Fibroblast of skin of back (primary cell): ENCODE measurements around the gene FOXD4L4. TPM values are rescaled to one million over a fixed set of nuclear protein-coding genes. Genes with fewer than 3 reads are reported as not detected.
"Not testable (repeated sequence)": the region's sequence is repeated elsewhere in the genome, so short reads cannot be mapped to it uniquely, and the experiment has no call there.

Experiments used
- DNase-seq: peaks from one replicate; pipeline ENCODE4 v3.0.0-alpha.2; 2013
- polyA plus RNA-seq, 2 experiments: library from polyadenylated mRNA; unstranded; fragments of 120-200 nt; gene quantifications; one replicate each; pipeline ENCODE4 v1.2.1, GENCODE V29; 2013; ENCODE audit not compliant: insufficient read length in 2 of 2

The FOXD4L4 gene
- not detected for polyA plus RNA-seq (2013, experiment 1 of 2; ENCODE audit: insufficient read length)
- not detected for polyA plus RNA-seq (2013, experiment 2 of 2; ENCODE audit: insufficient read length)

GRCh38 chr9:65737096-65737564 is at the start of gene FOXD4L4:
TSS of gene FOXD4L4 (plus strand) at chr9:65737146. CDS start at chr9:65737146, 0 bp downstream.
- not testable (repeated sequence) for DNase-seq

- not testable (repeated sequence) for DNase-seq
These were observed 33.4 kb upstream of the FOXD4L4 start for GRCh38 chr9:65703550-65703949.

DNA sequence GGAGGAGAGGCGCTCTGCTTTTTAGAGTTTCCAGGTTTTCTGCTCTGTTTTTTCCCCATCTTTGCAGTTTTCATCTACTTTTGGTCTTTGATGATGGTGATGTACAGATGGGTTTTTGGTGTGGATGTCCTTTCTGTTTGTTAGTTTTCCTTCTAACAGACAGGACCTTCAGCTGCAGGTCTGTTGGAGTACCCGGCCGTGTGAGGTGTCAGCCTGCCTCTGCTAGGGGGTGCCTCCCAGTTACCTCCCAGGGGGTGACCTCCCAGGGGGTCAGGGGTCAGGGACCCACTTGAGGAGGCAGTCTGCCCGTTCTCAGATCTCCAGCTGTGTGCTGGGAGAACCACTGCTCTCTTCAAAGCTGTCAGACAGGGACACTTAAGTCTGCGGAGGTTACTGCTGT is 22.5 kb upstream of the FOXD4L4 start:
- DNase-seq: not testable (repeated sequence)

- not testable (repeated sequence) for DNase-seq
These were observed 1.2 kb downstream of the FOXD4L4 start for GRCh38 chr9:65738133-65738532.
